PC-3 (cell line): Measurements from ENCODE around the gene NOA1. TPM values are rescaled to one million over a fixed set of nuclear protein-coding genes. Genes with fewer than 3 reads are reported as not detected.

Source experiments
- ATAC-seq: fragments of 200-7000 bp; cut with Tn5 transposase; 2 replicates; pipeline ENCODE4 v1.9.1; 2020; ENCODE audit warnings: mild to moderate bottlenecking, moderate library complexity
- BruUV-seq: library from RNA; stranded (reverse); fragments of 400-500 nt; replicated peaks from 2 replicates; lab custom pipeline; 2021; lab: Mats Ljungman, UMichigan
- CTCF ChIA-PET: fragments of 300-600 bp; sonication (Branson Sonifier 250); formaldehyde crosslinking; loops from one replicate; lab custom pipeline; 2022; ENCODE audit warnings: antibody characterized with exemption; lab: Charles Lee
- POLR2A ChIA-PET: fragments of 300-600 bp; sonication (Branson Sonifier 250); formaldehyde crosslinking; loops from one replicate; lab custom pipeline; 2022; ENCODE audit warnings: antibody characterized with exemption; ENCODE audit not compliant: unreplicated experiment; lab: Charles Lee
- DNase-seq: peaks from one replicate; pipeline ENCODE4 v3.0.0-alpha.2; 2015
- H2AFZ ChIP-seq: fragments of 300-600 bp; sonication (generic); 2 replicates; pipeline ENCODE4 v1.6.0; 2016; ENCODE audit warnings: antibody characterized with exemption, low read length
- H3F3A ChIP-seq: fragments of 300-600 bp; sonication (generic); one replicate; pipeline ENCODE4 v1.6.0; 2017; ENCODE audit warnings: antibody characterized with exemption, low read length, control low read depth, mild to moderate bottlenecking; ENCODE audit not compliant: unreplicated experiment
- H3K27ac ChIP-seq: fragments of 300-600 bp; sonication (generic); 2 replicates; pipeline ENCODE4 v1.5.1; 2016; ENCODE audit warnings: mild to moderate bottlenecking, low read length
- H3K27me3 ChIP-seq: fragments of 300-600 bp; sonication (generic); 2 replicates; pipeline ENCODE4 v1.6.1; 2016; ENCODE audit warnings: low read length, mixed read lengths
- H3K36me3 ChIP-seq: fragments of 300-600 bp; sonication (generic); 2 replicates; pipeline ENCODE4 v1.6.1; 2016; ENCODE audit warnings: low read depth, mixed run types, low read length, mixed read lengths
- H3K4me1 ChIP-seq: fragments of 300-600 bp; sonication (generic); 2 replicates; pipeline ENCODE4 v1.5.1; 2016; ENCODE audit warnings: low read length; ENCODE audit not compliant: insufficient read depth
- H3K4me2 ChIP-seq: fragments of 300-600 bp; sonication (generic); 2 replicates; pipeline ENCODE4 v1.6.0; 2016; ENCODE audit warnings: low read length
- H3K4me3 ChIP-seq: fragments of 300-600 bp; sonication (generic); 2 replicates; pipeline ENCODE4 v1.5.1; 2016; ENCODE audit warnings: mild to moderate bottlenecking, low read length, mixed read lengths
- H3K79me2 ChIP-seq: fragments of 300-600 bp; sonication (generic); 2 replicates; pipeline ENCODE4 v1.6.1; 2017; ENCODE audit warnings: low read length, mixed read lengths
- H3K9ac ChIP-seq: fragments of 300-600 bp; sonication (generic); 2 replicates; pipeline ENCODE4 v1.6.0; 2016; ENCODE audit warnings: mild to moderate bottlenecking, low read length
- H3K9me2 ChIP-seq: fragments of 300-600 bp; sonication (generic); replicated peaks from 2 replicates; pipeline ENCODE4 v1.6.1; 2016; ENCODE audit warnings: mixed run types, low read length, mixed read lengths
- H3K9me3 ChIP-seq: fragments of 300-600 bp; sonication (generic); 2 replicates; pipeline ENCODE4 v1.6.1; 2016; ENCODE audit warnings: low read length, mixed read lengths
- H4K20me1 ChIP-seq: fragments of 300-600 bp; sonication (generic); 2 replicates; pipeline ENCODE4 v1.6.1; 2016; ENCODE audit warnings: low read length, mixed read lengths
- CTCF ChIP-seq: fragments of 300-600 bp; sonication (generic); conservative IDR thresholded peaks from 2 replicates; pipeline ENCODE4 v1.5.1; 2017; ENCODE audit warnings: antibody characterized with exemption, low read depth, mild to moderate bottlenecking, low read length
- EZH2 ChIP-seq: fragments of 300-600 bp; sonication (generic); IDR thresholded peaks from one replicate; pipeline ENCODE4 v1.6.1; 2017; ENCODE audit warnings: antibody characterized with exemption, mild to moderate bottlenecking, low read length; ENCODE audit not compliant: unreplicated experiment
- EZH2phosphoT487 ChIP-seq: fragments of 300-600 bp; sonication (generic); IDR thresholded peaks from 2 replicates; pipeline ENCODE4 v1.6.1; 2018; ENCODE audit warnings: mild to moderate bottlenecking, antibody characterized with exemption, low read length, borderline replicate concordance
- intact Hi-C: fragments of 100-400 bp; cut with micrococcal nuclease; formaldehyde crosslinking; loops from 2 replicates; pipeline ENCODE4 v1.9.0; 2023
- total RNA-seq: library from RNA; depleted of rRNA; stranded (reverse); fragments of >200 nt; gene quantifications from 2 replicates; pipeline ENCODE4 v1.2.3, GENCODE V29; 2014

NOA1 gene
- total RNA-seq, 1 experiment from 2014 or later, result 33.1 TPM

DNA sequence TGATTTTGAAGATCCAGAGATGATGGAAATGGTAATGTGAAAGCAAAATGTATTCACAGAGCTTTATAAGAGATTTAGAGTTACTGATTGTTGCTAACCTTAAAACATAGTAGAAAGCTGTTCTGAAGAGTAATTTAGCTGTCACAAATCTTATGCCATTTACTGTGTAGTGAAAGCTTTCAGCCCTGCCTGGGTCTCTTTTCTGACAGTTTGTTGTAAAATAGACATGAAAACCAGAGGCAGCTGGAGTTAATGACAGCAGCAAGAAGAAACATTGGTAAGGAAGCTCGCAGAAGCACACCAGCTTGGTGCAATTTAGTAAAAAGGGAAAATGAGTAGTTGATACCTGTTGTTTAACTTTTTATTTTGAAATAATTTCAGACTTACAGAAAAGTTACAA lies 22.3 kb upstream of the NOA1 start:
- Histone ChIP-seq H3K4me3 (no peak overlapping the region), H3K79me2 (peaks cover 16% of the 10 kb centered on the region), H3K4me1 (no peaks in the 10 kb centered on the region), H3K27me3 (no peaks in the 10 kb centered on the region), H3K9me2 (no peaks in the 10 kb centered on the region), H3K4me2 (no peak overlapping the region), H3K9ac (no peak overlapping the region), H3K36me3 (peaks cover 67% of the 10 kb centered on the region), H4K20me1 (no peaks in the 10 kb centered on the region), H2AFZ (no peak overlapping the region), H3K27ac (no peak overlapping the region), H3F3A (no peaks in the 10 kb centered on the region), H3K9me3 (no peaks in the 10 kb centered on the region)
- CTCF ChIA-PET, result no interaction called here
- DNase-seq (no peak), ATAC-seq (no peak)
- intact Hi-C loops, result no loop called here
- POLR2A ChIA-PET, result no interaction called here
- TF ChIP-seq CTCF (no peak), EZH2phosphoT487 (no peak), EZH2 (no peak)
- BruUV-seq, result no TSS peak

DNA sequence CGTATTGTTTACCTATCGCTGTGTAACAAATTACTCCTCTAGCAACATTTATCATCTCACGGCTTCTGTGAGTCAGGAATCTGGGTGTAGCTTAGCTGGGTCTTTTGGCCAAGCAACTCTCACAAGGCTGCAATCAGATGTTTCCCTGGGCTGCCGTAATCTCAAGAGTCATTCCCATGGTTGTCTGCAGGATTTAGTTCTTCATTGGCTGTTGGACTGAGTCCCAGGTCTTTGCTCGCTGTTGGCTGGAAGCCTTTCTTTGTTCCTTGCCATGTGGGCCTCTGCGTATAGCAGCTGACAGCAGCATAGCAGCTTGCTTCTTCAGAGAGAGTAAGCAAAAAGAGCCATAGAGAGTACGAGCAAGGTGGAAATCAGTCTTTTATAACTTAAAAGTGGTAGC lies 18.1 kb upstream of the NOA1 start:
- ChIA-PET POLR2A (no interaction called here), CTCF (interaction anchor here (0.6 kb wide), 1 partner anchor 19 kb away, joined by 6 read pairs; no protein-coding TSS in a partner anchor)
- H3K9ac ChIP-seq, result no peak overlapping the region
- no peaks in the 10 kb centered on the region for H3K9me2 ChIP-seq
- no peak overlapping the region for H3K4me2 ChIP-seq
- no peaks in the 10 kb centered on the region for H3K9me3 ChIP-seq
- peaks cover 39% of the 10 kb centered on the region for H3K79me2 ChIP-seq
- H3K4me3 ChIP-seq, result no peak overlapping the region
- H3K27ac ChIP-seq, result no peak overlapping the region
- H3K4me1 ChIP-seq, result no peaks in the 10 kb centered on the region
- H3K36me3 ChIP-seq, result peaks cover 77% of the 10 kb centered on the region
- BruUV-seq, result no TSS peak
- TF ChIP-seq EZH2phosphoT487 (no peak), CTCF (no peak)
- no peaks in the 10 kb centered on the region for H3K27me3 ChIP-seq
- ATAC-seq, result peak; percentile 27; the same call in 1 of the 2 replicates
- intact Hi-C loops, result no loop called here
- DNase-seq, result no peak
- peaks cover 10% of the 10 kb centered on the region; the same call in 1 of the 2 replicates for H4K20me1 ChIP-seq
- H3F3A ChIP-seq, result no peaks in the 10 kb centered on the region
- H2AFZ ChIP-seq, result no peak overlapping the region

- peak; percentile 20; the same call in 1 of the 2 replicates for ATAC-seq
- ChIA-PET CTCF (no interaction called here), POLR2A (no interaction called here)
- Histone ChIP-seq H2AFZ (no peak overlapping the region), H3K27me3 (no peaks in the 10 kb centered on the region), H4K20me1 (peaks cover 32% of the 10 kb centered on the region), H3K79me2 (peaks cover 73% of the 10 kb centered on the region), H3K27ac (no peak overlapping the region), H3K4me3 (no peak overlapping the region), H3K4me1 (no peaks in the 10 kb centered on the region), H3K9ac (no peak overlapping the region), H3K4me2 (no peak overlapping the region), H3F3A (no peaks in the 10 kb centered on the region), H3K9me3 (no peaks in the 10 kb centered on the region), H3K36me3 (peaks cover 83% of the 10 kb centered on the region), H3K9me2 (no peaks in the 10 kb centered on the region)
- intact Hi-C loops, result no loop called here
- peak; percentile 8 for DNase-seq
- TF ChIP-seq CTCF (no peak), EZH2phosphoT487 (no peak), EZH2 (no peak)
- no TSS peak for BruUV-seq
Observed at GRCh38 chr4:56990109-56990905, 12.9 kb upstream of the NOA1 start.
